NCI-H1092 treated with DMSO at 0.1 percent for 48 hours (cell line): ENCODE data around the gene PTPRU.

ENCODE experiments used
- DNase-seq: peaks from one replicate; lab custom pipeline; 2025; lab: John Stamatoyannopoulos, UW

PTPRU gene

GRCh38 chr1:29317063-29317915 is 81.0 kb downstream of the PTPRU start:
- DNase-seq: no peak

GRCh38 chr1:29317916-29318530 is 81.7 kb downstream of the PTPRU start:
- no peak for DNase-seq

GRCh38 chr1:29318724-29319123 is 82.4 kb downstream of the PTPRU start:
- DNase-seq: no peak

GRCh38 chr1:29319300-29320110 is 83.2 kb downstream of the PTPRU start:
- DNase-seq: no peak

GRCh38 chr1:29320156-29320940 is 84.0 kb downstream of the PTPRU start:
- no peak for DNase-seq

- no peak for DNase-seq
Observed at GRCh38 chr1:29321176-29321575, 84.9 kb downstream of the PTPRU start.

- DNase-seq: no peak
Observed at GRCh38 chr1:29322147-29322694, 85.9 kb downstream of the PTPRU start.

- no peak for DNase-seq
Observed at GRCh38 chr1:29322861-29323585, 86.7 kb downstream of the PTPRU start.

- no peak for DNase-seq
Observed at GRCh38 chr1:29323636-29324035, 87.3 kb downstream of the PTPRU start.

- DNase-seq: no peak
Observed at GRCh38 chr1:29324202-29324601, 87.9 kb downstream of the PTPRU start.

GRCh38 chr1:29324771-29325351 is 88.5 kb downstream of the PTPRU start:
- DNase-seq: no peak

GRCh38 chr1:29325675-29326074 is 89.4 kb downstream of the PTPRU start:
- DNase-seq: no peak

- no peak for DNase-seq
Observed at GRCh38 chr1:29326123-29326522, 89.8 kb downstream of the PTPRU start.

- no peak for DNase-seq
Observed at GRCh38 chr1:29327223-29327935, 91.1 kb downstream of the PTPRU start.

- no peak for DNase-seq
Observed at GRCh38 chr1:29329022-29329775, 92.9 kb downstream of the PTPRU start.

GRCh38 chr1:29330089-29330488 is 93.8 kb downstream of the PTPRU start:
- no peak for DNase-seq

- no peak for DNase-seq
Observed at GRCh38 chr1:29330856-29331255, 94.5 kb downstream of the PTPRU start.

GRCh38 chr1:29331309-29331708 is 95.0 kb downstream of the PTPRU start:
- DNase-seq: no peak

- DNase-seq: no peak
Observed at GRCh38 chr1:29331729-29332128, 95.4 kb downstream of the PTPRU start.
